ENCODE measurements around the gene ZNF214. TPM values are rescaled to one million over a fixed set of nuclear protein-coding genes. Genes with fewer than 3 reads are reported as not detected.
"Not testable (repeated sequence)": the region's sequence is repeated elsewhere in the genome, so short reads cannot be mapped to it uniquely, and the experiment has no call there.

ZNF214 gene
- total RNA-seq, 1 donor from 2014 or later, result not detected

- Mint-ChIP-seq H3K9me3 (no peaks in the 10 kb centered on the region), H3K27me3 (no peaks in the 10 kb centered on the region), H3K27ac (no peak overlapping the region), H3K4me1 (no peaks in the 10 kb centered on the region), H3K36me3 (ENCODE audit: low read depth) (no peaks in the 10 kb centered on the region), H3K4me3 (no peak overlapping the region)
- DNase-seq, result no peak
- POLR2A ChIA-PET, result no interaction called here
- CTCF ChIA-PET, result no interaction called here
- intact Hi-C loops (cut with micrococcal nuclease), result no loop called here
- no peak for ATAC-seq (ENCODE audit: low read depth)
- no peak for TF ChIP-seq CTCF (IDR thresholded peaks at IDR 0.05)
Observed at GRCh38 chr11:6962673-6963072, 57.5 kb downstream of the ZNF214 start.

GRCh38 chr11:6962141-6962540 lies 58.0 kb downstream of the ZNF214 start:
- no peak for TF ChIP-seq CTCF (IDR thresholded peaks at IDR 0.05)
- no peak for DNase-seq
- POLR2A ChIA-PET, result no interaction called here

GRCh38 chr11:6954248-6954647 lies 65.9 kb downstream of the ZNF214 start:
- H3K4me3 Mint-ChIP-seq; POLR2A ChIA-PET; H3K4me1 Mint-ChIP-seq; H3K27me3 Mint-ChIP-seq; H3K9me3 Mint-ChIP-seq; intact Hi-C loops (cut with micrococcal nuclease); DNase-seq; CTCF ChIA-PET; H3K27ac Mint-ChIP-seq; ATAC-seq (ENCODE audit: low read depth): not testable (repeated sequence)
- peaks cover 16% of the 10 kb centered on the region for H3K36me3 Mint-ChIP-seq (ENCODE audit: low read depth)

More at GRCh38 chr11:6962141-6962540, 58.0 kb downstream of the ZNF214 start:
- H3K9me3 Mint-ChIP-seq, result no peaks in the 10 kb centered on the region
- intact Hi-C loops (cut with micrococcal nuclease), result no loop called here
- no peak overlapping the region for H3K27ac Mint-ChIP-seq
- ATAC-seq (ENCODE audit: low read depth), result no peak
- H3K27me3 Mint-ChIP-seq, result no peaks in the 10 kb centered on the region
- CTCF ChIA-PET, result no interaction called here
- H3K36me3 Mint-ChIP-seq (ENCODE audit: low read depth), result peaks cover 2% of the 10 kb centered on the region
- no peak overlapping the region for H3K4me3 Mint-ChIP-seq
- no peaks in the 10 kb centered on the region for H3K4me1 Mint-ChIP-seq

Other genes starting within 250 kb of the ZNF214 start
- gene OR2AG2, start 248.4 kb downstream of the ZNF214 start, total RNA-seq, result 0.07 TPM in 1 of 2 replicates, not detected in the other
- gene OR2AG1, start 237.3 kb downstream of the ZNF214 start, total RNA-seq, result not detected in 2 replicates
- 0.18 and 0.20 TPM in 2 replicates for gene OR6A2, start 220.7 kb downstream of the ZNF214 start, total RNA-seq
- gene OR10A5, start 174.7 kb downstream of the ZNF214 start, total RNA-seq, result not detected in 2 replicates
- gene OR10A2, start 157.3 kb downstream of the ZNF214 start, total RNA-seq, result not detected in 2 replicates
- not detected in 2 replicates for gene OR10A4, start 143.7 kb downstream of the ZNF214 start, total RNA-seq
- not detected in 2 replicates for gene OR2D2, start 127.8 kb downstream of the ZNF214 start, total RNA-seq
- gene OR2D3, start 99.3 kb downstream of the ZNF214 start, total RNA-seq, result not detected in 2 replicates
- 5.3 and 5.4 TPM in 2 replicates for gene ZNF215, start 93.9 kb downstream of the ZNF214 start, total RNA-seq
- gene NLRP14, start 133 bp upstream of the ZNF214 start, total RNA-seq, result 0.11 and 0.12 TPM in 2 replicates
- not detected in 2 replicates for gene RBMXL2, start 68.7 kb upstream of the ZNF214 start, total RNA-seq
- not detected in 2 replicates for gene SYT9, start 231.6 kb upstream of the ZNF214 start, total RNA-seq